ENCODE data around the gene CARMIL1. TPM values are rescaled to one million over a fixed set of nuclear protein-coding genes. Genes with fewer than 3 reads are reported as not detected.

CARMIL1 gene
- total and polyA plus RNA-seq, 2 donors from 2014 or later: 22.3 to 51.1 TPM

GRCh38 chr6:25497383-25498040, 218.3 kb downstream of the CARMIL1 start:
- no peak overlapping the region for H3K27ac ChIP-seq (ENCODE audit: low read depth in 2 of 2, low read length in 2 of 2)
- H3K9me3 ChIP-seq (ENCODE audit: control insufficient read depth in 2 of 3, insufficient read depth in 1 of 3, low read length in 3 of 3): no peaks in the 10 kb centered on the region
- no peak for DNase-seq
- no peak for FAIRE-seq
- no peaks in the 10 kb centered on the region for H3K4me1 ChIP-seq (ENCODE audit: control insufficient read depth in 2 of 3, insufficient read depth in 2 of 3, low read depth in 1 of 3, low read length in 3 of 3)
- no peaks in the 10 kb centered on the region for H3K36me3 ChIP-seq (ENCODE audit: control insufficient read depth in 2 of 3, insufficient read depth in 3 of 3, low read length in 3 of 3)
- no peaks in the 10 kb centered on the region for H3K27me3 ChIP-seq (ENCODE audit: control insufficient read depth, insufficient read depth, low read length)
- intact Hi-C loops (cut with DNase I): no loop called here
- TF ChIP-seq CTCF (IDR thresholded peaks at IDR 0.05; ENCODE audit: borderline replicate concordance, extremely low read depth, insufficient read depth): no peak
- no peak overlapping the region for H3K9ac ChIP-seq (ENCODE audit: low read length in 3 of 3)
- H3K4me3 ChIP-seq (ENCODE audit: low read length in 3 of 3): no peak overlapping the region

DNA sequence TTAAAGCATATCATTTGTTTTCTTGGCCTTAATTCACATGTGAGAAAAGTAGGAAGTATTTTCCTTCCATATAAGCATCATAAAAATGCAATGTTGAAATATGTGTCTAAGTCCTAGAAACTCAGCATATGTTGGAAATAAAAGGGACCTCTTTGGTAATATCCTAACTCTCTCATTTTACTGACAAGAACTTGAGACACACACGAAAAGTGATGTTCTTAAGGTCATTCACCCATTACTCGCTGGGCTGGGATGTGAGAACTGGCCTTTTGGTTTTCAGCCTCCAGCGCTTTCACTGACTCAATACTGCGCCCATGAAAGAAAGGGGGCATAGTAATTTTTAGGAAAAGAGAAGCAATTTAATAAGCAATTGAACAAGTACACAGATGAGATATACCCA, 219.3 kb downstream of the CARMIL1 start:
- DNase-seq: no peak
- Histone ChIP-seq H3K4me1 (ENCODE audit: control insufficient read depth in 2 of 3, insufficient read depth in 2 of 3, low read depth in 1 of 3, low read length in 3 of 3) (no peaks in the 10 kb centered on the region), H3K4me3 (ENCODE audit: low read length in 3 of 3) (no peak overlapping the region), H3K36me3 (ENCODE audit: control insufficient read depth in 2 of 3, insufficient read depth in 3 of 3, low read length in 3 of 3) (no peaks in the 10 kb centered on the region), H3K9ac (ENCODE audit: low read length in 3 of 3) (no peak overlapping the region), H3K27me3 (ENCODE audit: control insufficient read depth, insufficient read depth, low read length) (no peaks in the 10 kb centered on the region), H3K27ac (ENCODE audit: low read depth in 2 of 2, low read length in 2 of 2) (no peak overlapping the region), H3K9me3 (ENCODE audit: control insufficient read depth in 2 of 3, insufficient read depth in 1 of 3, low read length in 3 of 3) (no peaks in the 10 kb centered on the region)
- FAIRE-seq: no peak
- intact Hi-C loops (cut with DNase I): no loop called here
- no peak for TF ChIP-seq CTCF (IDR thresholded peaks at IDR 0.05; ENCODE audit: borderline replicate concordance, extremely low read depth, insufficient read depth)

GRCh38 chr6:25499615-25500235, 220.6 kb downstream of the CARMIL1 start:
- no peak for TF ChIP-seq CTCF (IDR thresholded peaks at IDR 0.05; ENCODE audit: borderline replicate concordance, extremely low read depth, insufficient read depth)
- Histone ChIP-seq H3K9ac (ENCODE audit: low read length in 3 of 3) (no peak overlapping the region), H3K4me3 (ENCODE audit: low read length in 3 of 3) (no peak overlapping the region), H3K9me3 (ENCODE audit: control insufficient read depth in 2 of 3, insufficient read depth in 1 of 3, low read length in 3 of 3) (no peaks in the 10 kb centered on the region), H3K27ac (ENCODE audit: low read depth in 2 of 2, low read length in 2 of 2) (peak overlapping the region in 1 of 2 donors; percentile 19), H3K27me3 (ENCODE audit: control insufficient read depth, insufficient read depth, low read length) (no peaks in the 10 kb centered on the region), H3K36me3 (ENCODE audit: control insufficient read depth in 2 of 3, insufficient read depth in 3 of 3, low read length in 3 of 3) (no peaks in the 10 kb centered on the region), H3K4me1 (ENCODE audit: control insufficient read depth in 2 of 3, insufficient read depth in 2 of 3, low read depth in 1 of 3, low read length in 3 of 3) (no peaks in the 10 kb centered on the region)
- DNase-seq: peak in 3 of 5 donors; percentile 20 to 60 (median 35)
- FAIRE-seq: no peak
- intact Hi-C loops (cut with DNase I): no loop called here

Data from kidney (tissue), 14 donors.